H54 (cell line): Measurements from ENCODE around the gene SLC51B.
A peak's percentile ranks its signal among the peaks of the same experiment; 100 is the strongest.
"Not testable (repeated sequence)": the region's sequence is repeated elsewhere in the genome, so short reads cannot be mapped to it uniquely, and the experiment has no call there.

ENCODE experiments used
- DNase-seq: peaks from one replicate; pipeline ENCODE4 v3.0.0; 2011; ENCODE audit warnings: low spot score, mixed read lengths; ENCODE audit not compliant: insufficient read length
- FAIRE-seq: peaks from 3 replicates; lab custom pipeline; 2011; peaks lifted over from hg19 to GRCh38; lab: Jason Lieb, UNC
- POLR2A ChIP-seq: IDR thresholded peaks from 2 replicates; pipeline ENCODE4 v1.6.1; 2011; ENCODE audit warnings: low read depth, mild to moderate bottlenecking, low read length

SLC51B gene

GRCh38 chr15:65044724-65045481, at the start of gene SLC51B:
Gene SLC51B, plus strand, starts transcription at chr15:65045387. Its CDS starts 4,618 bp downstream, at chr15:65050005.
- no peak for TF ChIP-seq POLR2A
- DNase-seq (no peak), FAIRE-seq (no peak)

GRCh38 chr15:64997066-64997465, 48.1 kb upstream of the SLC51B start:
- no peak for TF ChIP-seq POLR2A
- no peak for FAIRE-seq
- DNase-seq = no peak

GRCh38 chr15:64997745-64998375, 47.3 kb upstream of the SLC51B start:
- TF ChIP-seq POLR2A = no peak
- FAIRE-seq (no peak), DNase-seq (no peak)

- FAIRE-seq = no peak
- no peak for DNase-seq
- no peak for TF ChIP-seq POLR2A
Measured at GRCh38 chr15:65004993-65005392, 40.2 kb upstream of the SLC51B start.

- FAIRE-seq (no peak), DNase-seq (no peak)
- TF ChIP-seq POLR2A = no peak
Measured at GRCh38 chr15:65006876-65007275, 38.3 kb upstream of the SLC51B start.

GRCh38 chr15:65008983-65009382, 36.2 kb upstream of the SLC51B start:
- DNase-seq (no peak), FAIRE-seq (no peak)
- no peak for TF ChIP-seq POLR2A

- FAIRE-seq = not testable (repeated sequence)
Measured at GRCh38 chr15:65011198-65011597, 34.0 kb upstream of the SLC51B start.

GRCh38 chr15:65020419-65020818, 24.8 kb upstream of the SLC51B start:
- TF ChIP-seq POLR2A = no peak
- no peak for FAIRE-seq
- DNase-seq = no peak

More at GRCh38 chr15:65011198-65011597, 34.0 kb upstream of the SLC51B start:
- not testable (repeated sequence) for DNase-seq

GRCh38 chr15:65021488-65021887, 23.7 kb upstream of the SLC51B start:
- FAIRE-seq (no peak), DNase-seq (no peak)
- no peak for TF ChIP-seq POLR2A

- no peak for DNase-seq
- no peak for FAIRE-seq
- no peak for TF ChIP-seq POLR2A
Measured at GRCh38 chr15:65026756-65027155, 18.4 kb upstream of the SLC51B start.

GRCh38 chr15:65027593-65027992, 17.6 kb upstream of the SLC51B start:
- TF ChIP-seq POLR2A = no peak
- no peak for FAIRE-seq
- DNase-seq = no peak

- DNase-seq (no peak), FAIRE-seq (no peak)
- TF ChIP-seq POLR2A = no peak
Measured at GRCh38 chr15:65028338-65028737, 16.8 kb upstream of the SLC51B start.

GRCh38 chr15:65028921-65029735, 16.1 kb upstream of the SLC51B start, which contains the start of gene MTFMT:
Gene MTFMT, minus strand, starts transcription at chr15:65029639. Its CDS starts 26 bp downstream, at chr15:65029613.
- DNase-seq (peak; percentile 81), FAIRE-seq (no peak)
- TF ChIP-seq POLR2A = peak; percentile 98

GRCh38 chr15:65029736-65030208, 15.4 kb upstream of the SLC51B start:
- TF ChIP-seq POLR2A = no peak
- FAIRE-seq (no peak), DNase-seq (no peak)
